ENCODE measurements around the gene AP4M1.

GRCh38 chr7:100093925-100094486, 7.4 kb upstream of the AP4M1 start:
- TF ChIP-seq TARDBP (IDR thresholded peaks at IDR 0.05) (no peak), BHLHE40 (IDR thresholded peaks at IDR 0.05; ENCODE audit: borderline replicate concordance) (no peak), PKNOX1 (IDR thresholded peaks at IDR 0.05) (no peak), HDGF (IDR thresholded peaks at IDR 0.05; ENCODE audit: borderline replicate concordance) (no peak), ZNF384 (IDR thresholded peaks at IDR 0.05) (no peak), ELF4 (IDR thresholded peaks at IDR 0.05) (no peak), FOXA1 (IDR thresholded peaks at IDR 0.05) (no peak), SP1 (IDR thresholded peaks at IDR 0.05) (no peak), L3MBTL2 (conservative IDR thresholded peaks at IDR 0.05) (no peak), LEF1 (IDR thresholded peaks at IDR 0.05; ENCODE audit: borderline replicate concordance) (no peak), CTBP1 (IDR thresholded peaks at IDR 0.05; ENCODE audit: borderline replicate concordance) (no peak), FOXM1 (IDR thresholded peaks at IDR 0.05; ENCODE audit: borderline replicate concordance) (no peak), FOXK2 (IDR thresholded peaks at IDR 0.05) (no peak), ARNT (IDR thresholded peaks at IDR 0.05) (no peak)

All from HEK293T (cell line).